ENCODE measurements around the gene PTGDR.

The PTGDR gene

GRCh38 chr14:52263190-52263589 is 4.3 kb upstream of the PTGDR start:
- peaks cover 27% of the 10 kb centered on the region for H3K27me3 ChIP-seq (ENCODE audit: insufficient read depth, insufficient read length)
- peaks cover 2% of the 10 kb centered on the region for H3K4me1 ChIP-seq (ENCODE audit: insufficient read depth, insufficient read length)
- DNase-seq (ENCODE audit: low read depth, low spot score) = no peak
- TF ChIP-seq ZNF274 (IDR thresholded peaks at IDR 0.05; ENCODE audit: low read depth, low read length) (no peak), YY1 (IDR thresholded peaks at IDR 0.05; ENCODE audit: insufficient read depth, insufficient read length) (no peak)
- H3K4me3 ChIP-seq (ENCODE audit: insufficient read length, low read depth) = no peak overlapping the region
- H3K36me3 ChIP-seq (ENCODE audit: insufficient read depth, insufficient read length, low read length) = no peaks in the 10 kb centered on the region
- H3K9me3 ChIP-seq (ENCODE audit: insufficient read depth, low read length) = no peaks in the 10 kb centered on the region
- no peak overlapping the region for H3K9ac ChIP-seq (ENCODE audit: insufficient read length, low read depth)

DNA sequence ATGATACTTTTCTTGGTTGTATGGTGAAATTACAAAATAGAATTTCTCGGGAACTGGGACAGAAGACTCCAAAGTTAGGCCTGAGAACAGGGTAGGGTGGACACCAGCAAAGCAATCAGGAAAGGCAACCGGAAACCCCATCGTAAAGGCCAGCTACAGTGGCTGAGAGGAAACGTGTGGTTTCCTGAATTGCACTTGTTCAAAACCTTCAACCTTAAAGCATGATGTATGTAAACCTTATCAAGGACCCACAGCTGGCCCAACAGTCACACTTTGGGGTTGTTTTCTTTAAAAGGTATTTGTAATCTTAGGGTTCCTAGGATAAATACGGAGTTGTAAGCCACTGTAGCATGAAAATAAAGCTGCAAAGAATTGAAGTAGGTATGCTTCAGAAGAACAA is 2.2 kb upstream of the PTGDR start:
- no peak overlapping the region for H3K9ac ChIP-seq (ENCODE audit: insufficient read length, low read depth)
- H3K4me1 ChIP-seq (ENCODE audit: insufficient read depth, insufficient read length) = peaks cover 4% of the 10 kb centered on the region
- H3K4me3 ChIP-seq (ENCODE audit: insufficient read length, low read depth) = no peak overlapping the region
- H3K27me3 ChIP-seq (ENCODE audit: insufficient read depth, insufficient read length) = peaks cover 48% of the 10 kb centered on the region
- H3K9me3 ChIP-seq (ENCODE audit: insufficient read depth, low read length) = no peaks in the 10 kb centered on the region
- no peak for TF ChIP-seq ZNF274 (IDR thresholded peaks at IDR 0.05; ENCODE audit: low read depth, low read length)
- no peak for DNase-seq (ENCODE audit: low read depth, low spot score)
- no peaks in the 10 kb centered on the region for H3K36me3 ChIP-seq (ENCODE audit: insufficient read depth, insufficient read length, low read length)

DNA sequence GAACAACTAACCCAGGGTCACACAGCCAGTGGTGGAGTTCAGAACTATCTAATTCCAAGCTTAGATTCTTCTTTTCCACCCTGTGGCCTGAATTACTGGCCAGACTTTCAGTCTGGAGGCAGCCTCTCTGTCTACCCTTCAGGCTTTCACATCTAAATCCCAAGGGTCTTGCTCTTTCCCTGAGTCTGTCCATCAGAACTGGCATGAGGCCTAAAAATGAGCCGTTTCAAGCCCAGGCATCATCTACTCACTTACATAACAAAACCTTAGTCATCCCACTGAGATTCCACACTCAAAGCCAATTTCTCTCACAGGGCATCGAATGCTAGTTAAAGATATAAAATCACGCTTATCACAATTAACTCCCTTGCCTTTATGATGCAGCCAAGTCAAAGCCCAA is 1.3 kb upstream of the PTGDR start:
- H3K4me3 ChIP-seq (ENCODE audit: insufficient read length, low read depth) = no peak overlapping the region
- peaks cover 56% of the 10 kb centered on the region for H3K27me3 ChIP-seq (ENCODE audit: insufficient read depth, insufficient read length)

DNA sequence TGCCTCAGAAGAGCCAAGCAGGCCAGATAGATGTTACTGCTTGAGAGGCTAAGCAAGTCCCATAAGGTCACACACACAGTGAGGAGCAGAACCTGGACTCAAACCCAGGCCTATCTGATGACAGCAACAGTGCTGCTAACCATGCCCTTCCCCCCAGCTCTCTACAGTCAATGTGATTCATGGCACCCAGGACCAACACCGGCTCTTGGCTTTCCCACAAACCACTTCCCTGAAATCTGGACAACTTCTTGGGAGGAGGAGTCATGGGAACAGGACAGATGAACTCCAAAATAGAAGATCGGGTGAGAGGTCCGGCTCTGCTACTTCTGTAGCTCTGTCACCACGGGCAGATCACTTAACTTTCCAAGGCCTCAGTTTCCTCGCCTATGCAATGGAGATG is 716 bp upstream of the PTGDR start:
- Histone ChIP-seq H3K9ac (ENCODE audit: insufficient read length, low read depth) (no peak overlapping the region), H3K4me3 (ENCODE audit: insufficient read length, low read depth) (no peak overlapping the region), H3K4me1 (ENCODE audit: insufficient read depth, insufficient read length) (peaks cover 4% of the 10 kb centered on the region), H3K36me3 (ENCODE audit: insufficient read depth, insufficient read length, low read length) (no peaks in the 10 kb centered on the region), H3K9me3 (ENCODE audit: insufficient read depth, low read length) (no peaks in the 10 kb centered on the region), H3K27me3 (ENCODE audit: insufficient read depth, insufficient read length) (peaks cover 56% of the 10 kb centered on the region)
- DNase-seq (ENCODE audit: low read depth, low spot score) = no peak
- no peak for TF ChIP-seq SUZ12 (IDR thresholded peaks at IDR 0.05; ENCODE audit: extremely low read depth, insufficient read depth, insufficient read length)
- TF ChIP-seq YY1 (IDR thresholded peaks at IDR 0.05; ENCODE audit: insufficient read depth, insufficient read length) = no peak
- no peak for TF ChIP-seq ZNF274 (IDR thresholded peaks at IDR 0.05; ENCODE audit: low read depth, low read length)

More for the DNA sequence above, 1.3 kb upstream of the PTGDR start:
- DNase-seq (ENCODE audit: low read depth, low spot score) = no peak
- H3K4me1 ChIP-seq (ENCODE audit: insufficient read depth, insufficient read length) = peaks cover 4% of the 10 kb centered on the region
- H3K9ac ChIP-seq (ENCODE audit: insufficient read length, low read depth) = no peak overlapping the region
- no peaks in the 10 kb centered on the region for H3K9me3 ChIP-seq (ENCODE audit: insufficient read depth, low read length)
- no peaks in the 10 kb centered on the region for H3K36me3 ChIP-seq (ENCODE audit: insufficient read depth, insufficient read length, low read length)
- TF ChIP-seq YY1 (IDR thresholded peaks at IDR 0.05; ENCODE audit: insufficient read depth, insufficient read length) (no peak), ZNF274 (IDR thresholded peaks at IDR 0.05; ENCODE audit: low read depth, low read length) (no peak), SUZ12 (IDR thresholded peaks at IDR 0.05; ENCODE audit: extremely low read depth, insufficient read depth, insufficient read length) (no peak)

DNA sequence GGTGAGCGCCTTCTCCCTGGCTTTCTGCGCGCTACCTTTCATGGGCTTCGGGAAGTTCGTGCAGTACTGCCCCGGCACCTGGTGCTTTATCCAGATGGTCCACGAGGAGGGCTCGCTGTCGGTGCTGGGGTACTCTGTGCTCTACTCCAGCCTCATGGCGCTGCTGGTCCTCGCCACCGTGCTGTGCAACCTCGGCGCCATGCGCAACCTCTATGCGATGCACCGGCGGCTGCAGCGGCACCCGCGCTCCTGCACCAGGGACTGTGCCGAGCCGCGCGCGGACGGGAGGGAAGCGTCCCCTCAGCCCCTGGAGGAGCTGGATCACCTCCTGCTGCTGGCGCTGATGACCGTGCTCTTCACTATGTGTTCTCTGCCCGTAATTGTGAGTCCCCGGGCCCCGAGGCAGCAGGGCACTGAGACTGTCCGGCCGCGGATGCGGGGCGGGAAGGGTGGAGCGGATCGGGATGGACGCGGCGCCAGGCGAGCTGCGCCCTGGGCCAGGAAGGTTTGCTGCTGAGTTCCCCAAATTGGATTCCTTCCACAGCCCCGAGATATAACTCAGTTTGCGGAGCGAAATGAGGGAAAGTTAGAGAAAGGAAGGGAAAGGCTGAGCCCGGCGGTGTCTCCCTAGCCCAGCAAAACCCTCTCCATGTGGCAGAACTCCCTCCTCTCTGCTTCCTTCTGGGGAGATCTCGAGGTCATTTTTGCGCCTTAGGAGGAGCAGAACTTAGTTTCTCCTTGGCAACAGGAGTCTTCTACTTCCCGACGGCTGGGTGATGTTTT is 972 bp downstream of the PTGDR start:
- Histone ChIP-seq H3K4me3 (ENCODE audit: insufficient read length, low read depth) (peak overlapping the region; percentile 60), H3K36me3 (ENCODE audit: insufficient read depth, insufficient read length, low read length) (no peaks in the 10 kb centered on the region), H3K9ac (ENCODE audit: insufficient read length, low read depth) (peak overlapping the region; percentile 74), H3K27me3 (ENCODE audit: insufficient read depth, insufficient read length) (peaks cover 56% of the 10 kb centered on the region), H3K4me1 (ENCODE audit: insufficient read depth, insufficient read length) (peaks cover 4% of the 10 kb centered on the region), H3K9me3 (ENCODE audit: insufficient read depth, low read length) (no peaks in the 10 kb centered on the region)
- TF ChIP-seq ZNF274 (IDR thresholded peaks at IDR 0.05; ENCODE audit: low read depth, low read length) = no peak
- TF ChIP-seq SUZ12 (IDR thresholded peaks at IDR 0.05; ENCODE audit: extremely low read depth, insufficient read depth, insufficient read length) = peak; percentile 54
- no peak for DNase-seq (ENCODE audit: low read depth, low spot score)

- Histone ChIP-seq H3K4me1 (ENCODE audit: insufficient read depth, insufficient read length) (peaks cover 4% of the 10 kb centered on the region), H3K9me3 (ENCODE audit: insufficient read depth, low read length) (no peaks in the 10 kb centered on the region), H3K27me3 (ENCODE audit: insufficient read depth, insufficient read length) (peaks cover 56% of the 10 kb centered on the region), H3K9ac (ENCODE audit: insufficient read length, low read depth) (no peak overlapping the region), H3K4me3 (ENCODE audit: insufficient read length, low read depth) (peak overlapping the region; percentile 60), H3K36me3 (ENCODE audit: insufficient read depth, insufficient read length, low read length) (no peaks in the 10 kb centered on the region)
- DNase-seq (ENCODE audit: low read depth, low spot score) = no peak
- TF ChIP-seq YY1 (IDR thresholded peaks at IDR 0.05; ENCODE audit: insufficient read depth, insufficient read length) (no peak), SUZ12 (IDR thresholded peaks at IDR 0.05; ENCODE audit: extremely low read depth, insufficient read depth, insufficient read length) (no peak)
Measured at GRCh38 chr14:52269100-52269499, 1.6 kb downstream of the PTGDR start.

- H3K27me3 ChIP-seq (ENCODE audit: insufficient read depth, insufficient read length) = peaks cover 56% of the 10 kb centered on the region
- DNase-seq (ENCODE audit: low read depth, low spot score) = no peak
- H3K36me3 ChIP-seq (ENCODE audit: insufficient read depth, insufficient read length, low read length) = no peaks in the 10 kb centered on the region
- no peaks in the 10 kb centered on the region for H3K9me3 ChIP-seq (ENCODE audit: insufficient read depth, low read length)
- H3K4me1 ChIP-seq (ENCODE audit: insufficient read depth, insufficient read length) = peaks cover 4% of the 10 kb centered on the region
- TF ChIP-seq ZNF274 (IDR thresholded peaks at IDR 0.05; ENCODE audit: low read depth, low read length) = no peak
- no peak for TF ChIP-seq SUZ12 (IDR thresholded peaks at IDR 0.05; ENCODE audit: extremely low read depth, insufficient read depth, insufficient read length)
- no peak for TF ChIP-seq YY1 (IDR thresholded peaks at IDR 0.05; ENCODE audit: insufficient read depth, insufficient read length)
- no peak overlapping the region for H3K4me3 ChIP-seq (ENCODE audit: insufficient read length, low read depth)
- no peak overlapping the region for H3K9ac ChIP-seq (ENCODE audit: insufficient read length, low read depth)
Measured at GRCh38 chr14:52269982-52270381, 2.5 kb downstream of the PTGDR start.
